ENCODE results near the gene MITF.

The MITF gene

DNA sequence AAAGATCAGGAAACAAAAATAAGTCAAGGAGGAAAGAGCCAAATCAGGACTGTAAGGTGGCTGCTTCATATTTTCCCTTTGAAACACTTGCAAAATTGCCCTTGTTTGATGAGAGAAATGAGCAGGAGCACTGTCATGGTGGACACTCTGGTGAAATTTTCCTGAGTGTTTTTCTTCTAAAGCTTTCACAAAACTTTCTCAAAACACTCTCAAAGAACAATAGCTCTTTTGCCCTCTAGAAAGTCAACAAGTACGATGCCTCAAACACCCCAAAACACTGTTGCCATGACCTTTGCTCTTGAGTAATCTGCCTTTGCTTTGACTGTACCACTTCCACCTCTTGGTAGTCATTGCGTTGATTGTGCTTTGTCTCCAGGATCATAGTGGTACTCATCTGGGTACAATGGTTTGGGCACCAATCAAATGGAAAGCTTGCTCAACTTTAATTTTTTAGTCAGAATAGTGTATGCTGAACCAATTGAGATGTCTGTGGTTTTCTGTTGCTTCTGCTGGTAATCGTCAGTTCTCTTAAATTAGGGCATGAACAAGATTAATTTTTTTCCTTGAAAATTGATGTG is 13.2 kb upstream of the MITF start:
- no peak for DNase-seq (ENCODE audit: low read depth, low spot score)

DNA sequence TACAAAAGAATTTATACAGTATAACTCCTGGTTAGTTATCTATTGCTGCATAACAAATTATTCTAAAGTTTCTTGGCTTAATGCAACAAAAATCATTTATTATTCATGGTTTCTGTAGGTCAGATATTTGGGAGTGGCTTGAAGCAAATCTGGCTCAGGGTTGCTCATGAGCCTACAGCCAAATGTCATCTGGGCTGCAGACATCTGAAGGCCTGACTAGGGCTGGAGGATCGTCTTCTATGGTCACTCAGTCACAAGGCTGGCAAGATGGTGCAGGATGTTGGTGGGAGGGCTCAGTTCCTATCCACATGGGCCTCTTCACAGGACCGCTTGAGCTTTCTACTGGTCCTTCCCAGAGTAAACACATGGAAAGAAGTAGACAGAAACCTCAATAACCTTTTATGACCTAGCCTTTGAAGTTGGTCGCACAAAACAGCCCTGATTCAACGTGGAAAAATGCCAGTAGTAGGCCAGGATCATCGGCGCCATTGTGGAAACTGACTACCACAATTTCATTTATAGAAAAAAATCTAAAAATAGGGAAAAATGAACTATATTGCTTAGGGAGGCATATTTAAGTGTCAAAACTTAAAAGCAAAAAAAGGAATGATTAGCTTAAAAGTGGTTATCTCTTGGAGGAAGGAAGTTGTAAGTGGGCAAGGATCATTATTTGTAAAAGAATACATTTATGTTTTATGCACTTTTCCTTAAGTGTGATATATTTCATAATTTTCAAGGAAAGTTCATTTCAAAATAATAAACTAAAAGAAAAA is 9.9 kb upstream of the MITF start:
- DNase-seq (ENCODE audit: low read depth, low spot score) = no peak
- no peak overlapping the region for H3K27ac ChIP-seq

More for the DNA sequence above, 13.2 kb upstream of the MITF start:
- no peak overlapping the region for H3K27ac ChIP-seq

DNA sequence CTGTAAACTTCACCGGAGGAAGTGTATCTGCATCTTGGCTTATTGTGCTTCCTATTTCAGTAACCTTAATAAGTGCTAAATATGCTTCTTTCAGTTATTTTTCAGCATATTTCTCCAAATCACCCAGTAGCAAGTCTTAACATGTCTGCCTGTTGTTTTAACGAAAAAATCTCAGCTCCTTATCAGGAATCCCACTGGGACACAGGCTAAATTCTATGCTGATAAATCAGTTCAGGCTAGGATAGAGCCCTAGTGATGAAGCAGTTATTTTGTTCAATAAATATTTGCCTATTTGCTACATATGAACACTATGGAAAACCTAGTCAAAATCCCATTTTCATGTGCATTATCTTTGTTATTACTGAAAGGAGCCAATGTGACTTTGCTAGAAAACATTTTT is 8.2 kb upstream of the MITF start:
- H3K27ac ChIP-seq = no peak overlapping the region
- no peak for DNase-seq (ENCODE audit: low read depth, low spot score)

DNA sequence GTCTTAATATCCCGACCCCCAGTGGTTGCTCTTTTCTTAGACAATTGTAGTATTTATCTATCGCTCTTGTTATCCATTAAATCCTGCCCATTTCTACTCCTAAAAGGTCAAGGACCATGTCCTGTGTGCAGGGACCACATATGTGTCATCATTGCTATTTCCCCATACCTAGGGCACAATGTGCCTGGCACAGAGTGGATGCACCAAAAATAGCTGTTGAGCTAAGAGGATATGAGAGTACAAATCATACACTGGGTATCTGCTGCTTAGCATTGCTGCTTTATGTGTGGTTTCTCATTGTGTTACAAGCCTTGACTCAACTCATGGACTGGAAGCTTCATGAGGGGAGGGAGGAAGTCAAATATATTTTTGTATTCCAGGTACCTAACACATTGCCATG is 3.4 kb upstream of the MITF start:
- no peak overlapping the region for H3K27ac ChIP-seq
- no peak for DNase-seq (ENCODE audit: low read depth, low spot score)

DNA sequence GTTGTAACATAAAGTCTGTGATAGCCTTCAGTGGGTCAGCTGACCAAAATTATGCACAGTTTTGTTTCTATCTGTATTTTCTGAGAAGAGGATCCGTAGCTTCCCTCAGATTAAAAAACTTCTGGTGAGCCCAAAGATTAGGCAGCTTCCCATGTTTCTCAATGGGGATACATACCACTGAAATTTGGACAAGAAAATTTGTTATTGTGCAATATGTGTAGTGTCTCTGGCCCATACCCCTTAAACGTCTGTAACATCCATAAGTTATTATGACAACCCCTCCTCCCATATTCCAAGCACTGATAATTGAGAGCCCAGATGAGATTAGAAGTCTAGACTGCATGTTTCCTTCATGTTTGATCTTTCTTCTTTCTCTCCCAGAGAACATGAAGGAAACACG is 1.9 kb upstream of the MITF start:
- no peak overlapping the region for H3K27ac ChIP-seq
- no peak for DNase-seq (ENCODE audit: low read depth, low spot score)

DNA sequence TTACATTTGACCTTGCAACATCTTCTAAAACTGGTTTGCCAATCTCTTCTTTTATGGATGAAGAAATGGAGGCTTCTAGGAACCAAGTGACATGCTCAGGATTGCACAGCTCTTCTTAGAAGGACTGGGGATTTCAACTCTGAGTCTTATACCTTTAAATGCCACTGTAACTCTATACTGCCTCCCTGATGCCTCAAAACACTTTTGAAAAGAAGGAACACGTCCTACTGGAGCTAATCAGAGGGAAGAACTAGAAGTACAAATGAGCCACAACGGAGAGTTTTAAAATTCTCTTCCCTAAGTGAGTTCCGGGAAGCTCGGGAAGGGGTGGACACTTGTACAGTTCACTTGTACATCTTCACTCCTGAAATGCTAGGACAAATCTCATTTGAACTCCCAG is 949 bp upstream of the MITF start:
- DNase-seq (ENCODE audit: low read depth, low spot score) = no peak
- H3K27ac ChIP-seq = no peak overlapping the region

DNA sequence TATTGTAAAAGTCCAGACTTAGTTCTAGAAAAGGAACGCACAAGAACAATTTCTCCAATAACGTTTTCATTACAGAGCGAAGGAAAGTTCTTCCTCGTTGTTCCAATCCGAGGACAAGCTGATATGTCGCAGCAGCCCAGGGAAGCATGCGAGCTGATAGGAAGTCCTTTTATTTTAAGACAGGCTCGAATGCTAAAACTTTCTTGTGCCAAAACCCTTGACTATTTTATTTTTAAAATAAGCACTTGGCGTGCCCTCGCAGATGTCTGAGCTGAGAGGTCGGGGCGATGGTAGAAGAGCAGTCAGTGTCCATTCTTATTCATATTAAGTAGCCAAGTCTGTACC is 433 bp upstream of the MITF start:
- H3K27ac ChIP-seq = no peak overlapping the region
- DNase-seq (ENCODE audit: low read depth, low spot score) = no peak

DNA sequence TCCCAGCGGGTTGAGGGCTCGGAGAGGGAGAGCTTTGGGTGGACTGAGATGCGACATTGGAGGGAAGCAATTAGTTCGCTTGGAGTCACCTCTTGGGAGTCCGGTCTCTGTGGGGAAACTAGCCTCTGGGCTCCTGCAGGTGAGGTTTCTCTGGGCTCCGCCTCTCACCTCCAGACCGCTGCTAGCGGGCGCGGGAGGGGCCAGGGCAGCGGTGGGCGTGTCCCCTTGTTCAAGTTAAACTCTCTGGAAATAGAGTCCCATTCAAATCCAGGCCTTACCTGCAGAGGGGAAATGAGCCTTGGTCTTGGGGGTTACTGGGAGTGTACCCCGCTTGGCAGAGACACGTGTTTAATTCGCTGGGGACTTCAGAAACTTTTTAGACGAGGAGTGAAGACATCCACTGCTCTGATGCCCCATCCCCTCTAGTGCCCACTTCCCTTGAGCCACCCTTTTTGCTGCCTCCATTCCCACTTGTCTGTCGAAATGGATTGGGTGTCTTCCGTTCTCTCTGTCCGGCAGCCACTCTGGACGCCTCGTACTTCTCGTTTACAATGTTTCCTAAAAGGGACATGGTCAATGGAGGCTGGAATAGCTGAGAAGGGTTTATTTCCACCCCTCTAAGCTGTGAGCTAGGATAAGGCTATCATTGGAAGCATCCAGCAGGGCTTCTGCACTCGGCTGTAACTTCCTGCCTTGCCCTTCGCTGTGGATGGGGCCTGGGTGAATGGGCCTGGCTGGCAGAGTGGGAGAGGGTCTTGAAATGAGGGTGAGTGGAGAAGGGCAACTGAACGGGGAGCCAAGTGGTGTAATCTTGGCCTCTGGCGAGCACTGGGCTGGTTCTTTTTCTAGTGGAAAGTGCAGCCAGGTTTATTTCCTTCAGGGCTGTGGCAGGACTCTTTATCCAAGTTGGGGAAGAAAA is 1.1 kb downstream of the MITF start:
- H3K27ac ChIP-seq = no peak overlapping the region
- no peak for DNase-seq (ENCODE audit: low read depth, low spot score)

GRCh38 chr3:69741032-69741767 is 1.9 kb downstream of the MITF start:
- no peak overlapping the region for H3K27ac ChIP-seq
- DNase-seq (ENCODE audit: low read depth, low spot score) = no peak

GRCh38 chr3:69742391-69742790 is 3.1 kb downstream of the MITF start:
- H3K27ac ChIP-seq = no peak overlapping the region
- no peak for DNase-seq (ENCODE audit: low read depth, low spot score)

DNA sequence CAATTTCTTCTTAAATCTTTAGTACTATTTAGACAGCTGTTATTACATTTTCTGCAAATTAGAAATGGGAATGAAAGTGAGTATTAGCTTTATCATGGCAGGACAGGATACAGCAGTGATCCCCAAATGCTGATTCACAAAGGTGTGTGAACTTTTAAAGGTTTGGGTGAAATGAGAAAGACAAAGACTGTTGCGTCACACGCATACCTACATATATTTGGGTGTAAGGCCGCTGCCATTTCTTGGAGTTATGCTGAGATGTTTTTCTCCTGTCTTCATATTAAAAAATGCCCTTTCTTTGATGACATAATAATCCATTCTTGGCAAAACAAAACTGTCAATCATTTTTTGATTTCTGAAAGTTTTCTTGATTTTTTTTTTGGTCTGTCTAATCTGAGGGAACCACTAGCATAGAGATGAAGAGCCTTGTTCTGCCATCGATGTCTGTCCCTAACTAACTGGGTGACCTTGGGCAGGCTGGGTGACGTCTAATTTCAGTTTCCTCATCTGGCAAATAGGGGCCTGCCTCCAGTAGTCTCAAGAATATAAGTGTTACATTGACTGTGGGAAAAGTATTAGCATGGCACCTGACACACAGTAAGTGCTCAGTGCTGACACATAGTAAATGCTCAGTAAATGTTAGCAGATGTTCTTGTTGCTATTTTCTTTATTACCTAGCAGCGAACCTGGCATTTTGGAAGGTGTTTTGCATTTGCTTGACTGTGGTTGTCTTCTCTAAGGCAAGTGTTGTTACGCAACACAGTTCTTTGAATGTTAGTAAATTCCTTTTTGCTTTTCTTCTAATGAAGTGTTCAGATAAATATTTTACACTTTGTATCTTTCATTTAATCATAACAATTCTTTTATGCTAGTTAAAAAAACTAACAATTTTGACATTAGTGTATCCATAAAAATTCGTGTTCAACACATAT is 5.0 kb downstream of the MITF start:
- no peak for DNase-seq (ENCODE audit: low read depth, low spot score)

GRCh38 chr3:69745505-69745904 is 6.2 kb downstream of the MITF start:
- DNase-seq (ENCODE audit: low read depth, low spot score) = no peak
- H3K27ac ChIP-seq = no peak overlapping the region

More for the DNA sequence above, 5.0 kb downstream of the MITF start:
- no peak overlapping the region for H3K27ac ChIP-seq

- no peak overlapping the region for H3K27ac ChIP-seq
- DNase-seq (ENCODE audit: low read depth, low spot score) = no peak
Observed at GRCh38 chr3:69746119-69746518, 6.9 kb downstream of the MITF start.

DNA sequence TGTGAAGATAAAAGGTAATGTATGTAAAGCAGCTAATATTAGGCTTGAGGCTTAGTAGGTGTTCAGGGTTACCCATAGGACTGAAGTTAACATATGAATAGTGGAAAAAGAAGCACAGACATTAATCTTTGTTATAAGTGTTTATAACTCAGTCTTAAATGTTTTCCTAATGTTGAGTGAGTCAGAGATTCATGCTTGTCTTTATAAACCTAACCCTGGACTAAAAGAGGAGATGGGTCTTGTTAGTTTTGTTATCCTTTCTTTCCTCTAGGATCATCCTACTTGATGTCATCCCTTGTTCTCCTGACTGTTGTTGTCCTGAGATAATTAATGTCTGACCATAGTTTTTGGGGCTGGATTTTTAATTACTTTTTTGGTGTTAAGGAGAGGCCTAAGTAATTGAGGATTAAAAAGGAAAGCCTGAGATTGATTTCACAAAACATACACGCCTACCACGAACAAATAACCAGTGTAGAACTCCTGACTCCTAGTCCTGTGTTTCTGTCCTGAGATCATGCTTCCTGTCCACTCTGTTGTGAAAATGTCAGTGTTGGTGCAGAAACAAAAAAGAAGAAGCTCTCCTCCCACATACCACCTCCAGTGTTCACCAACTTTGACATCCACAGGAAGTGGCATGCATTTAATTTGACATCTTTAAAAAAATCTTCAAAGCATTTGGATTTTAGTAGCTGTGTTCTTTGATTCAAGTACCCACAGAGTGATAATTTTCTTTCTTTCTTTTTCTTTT is 8.4 kb downstream of the MITF start:
- DNase-seq (ENCODE audit: low read depth, low spot score) = no peak
- no peak overlapping the region for H3K27ac ChIP-seq

GRCh38 chr3:69748503-69748902 is 9.2 kb downstream of the MITF start:
- no peak for DNase-seq (ENCODE audit: low read depth, low spot score)

DNA sequence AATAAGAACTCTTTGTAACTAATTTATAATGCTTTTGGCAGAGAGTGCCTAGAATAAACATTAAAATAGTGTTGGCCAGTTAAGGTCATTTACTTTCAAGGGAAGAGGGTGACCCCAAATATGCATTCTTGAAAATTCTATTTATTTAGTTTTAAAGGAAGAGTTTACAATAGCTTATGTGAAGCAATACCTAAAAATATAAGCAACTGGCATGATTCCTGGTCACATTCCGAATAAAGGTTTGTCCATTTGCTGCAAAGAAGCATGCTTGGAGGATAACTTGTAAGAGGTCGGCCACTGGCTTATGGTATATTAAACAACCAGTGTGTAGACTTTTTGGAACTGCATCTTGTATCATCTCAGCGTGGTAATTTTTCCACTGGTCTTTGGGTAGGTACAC is 10.2 kb downstream of the MITF start:
- no peak for DNase-seq (ENCODE audit: low read depth, low spot score)
- no peak overlapping the region for H3K27ac ChIP-seq

More at GRCh38 chr3:69748503-69748902, 9.2 kb downstream of the MITF start:
- no peak overlapping the region for H3K27ac ChIP-seq

- DNase-seq (ENCODE audit: low read depth, low spot score) = no peak
- no peak overlapping the region for H3K27ac ChIP-seq
Observed at GRCh38 chr3:69750549-69750948, 11.3 kb downstream of the MITF start.

- H3K27ac ChIP-seq = no peak overlapping the region
- no peak for DNase-seq (ENCODE audit: low read depth, low spot score)
Observed at GRCh38 chr3:69751074-69751476, 11.8 kb downstream of the MITF start.

GRCh38 chr3:69752241-69752640 is 13.0 kb downstream of the MITF start:
- DNase-seq (ENCODE audit: low read depth, low spot score) = no peak

More at GRCh38 chr3:69752241-69752640, 13.0 kb downstream of the MITF start:
- H3K27ac ChIP-seq = no peak overlapping the region
